GM12875 (cell line): ENCODE data around the gene NIT1.

Experiments
- H3K4me3 ChIP-seq: one replicate; pipeline ENCODE4 v1.5.1; 2011; ENCODE audit warnings: low read depth, low read length, control low read depth
- CTCF ChIP-seq: IDR thresholded peaks from 2 replicates; pipeline ENCODE4 v1.5.1; 2011; ENCODE audit warnings: low read depth, mild to moderate bottlenecking, control low read depth, inconsistent platforms, low read length, moderate library complexity, borderline replicate concordance; ENCODE audit not compliant: insufficient read depth

The NIT1 gene

GRCh38 chr1:161099090-161099802, 18.7 kb upstream of the NIT1 start:
- TF ChIP-seq CTCF, result no peak
- H3K4me3 ChIP-seq, result no peak overlapping the region

DNA sequence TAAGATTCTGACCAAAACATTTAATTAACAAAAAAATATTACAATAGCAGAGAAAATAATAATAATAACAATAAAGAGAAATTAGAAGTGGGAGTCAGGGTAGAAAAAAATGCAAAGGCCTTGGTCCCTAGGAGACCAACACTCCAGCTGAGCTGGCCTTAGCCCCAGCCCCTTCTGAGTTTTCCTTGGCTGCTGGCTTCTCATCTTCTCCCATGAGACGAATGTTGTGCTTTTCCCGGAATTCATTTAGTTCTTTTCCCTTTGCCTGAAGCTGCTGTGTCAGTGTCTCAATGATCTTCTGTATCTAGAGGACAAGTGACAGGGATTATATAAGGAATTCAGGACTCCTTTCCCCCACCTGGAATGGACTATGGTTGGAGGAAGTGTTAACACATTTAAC, 17.3 kb upstream of the NIT1 start:
- no peak overlapping the region for H3K4me3 ChIP-seq
- TF ChIP-seq CTCF, result no peak

GRCh38 chr1:161106431-161106830, 11.5 kb upstream of the NIT1 start:
- no peak for TF ChIP-seq CTCF
- H3K4me3 ChIP-seq, result no peak overlapping the region

DNA sequence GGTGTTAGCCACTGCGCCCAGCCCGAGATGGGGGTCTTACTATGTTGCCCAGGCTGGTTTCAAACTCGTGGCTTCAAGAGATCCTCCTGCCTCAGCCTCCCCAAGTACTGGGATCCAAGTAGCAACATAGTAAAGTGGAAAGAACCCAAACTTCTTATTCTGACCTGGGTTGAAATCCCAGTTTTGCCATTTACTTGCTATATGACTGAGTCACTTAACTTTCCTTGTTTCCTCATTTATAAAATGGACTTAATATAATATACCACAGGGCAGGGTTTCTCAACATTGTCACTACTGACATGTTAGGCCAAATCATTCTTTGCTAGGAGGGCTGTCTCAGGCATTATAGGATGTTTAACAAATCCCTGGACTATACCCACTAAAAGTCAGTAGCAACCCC, 6.8 kb upstream of the NIT1 start:
- no peak overlapping the region for H3K4me3 ChIP-seq
- no peak for TF ChIP-seq CTCF

- H3K4me3 ChIP-seq, result no peak overlapping the region
- TF ChIP-seq CTCF, result no peak
Observed at GRCh38 chr1:161111527-161111926, 6.4 kb upstream of the NIT1 start.

GRCh38 chr1:161113915-161114314, 4.0 kb upstream of the NIT1 start:
- TF ChIP-seq CTCF, result no peak
- H3K4me3 ChIP-seq, result no peak overlapping the region

GRCh38 chr1:161114556-161114955, 3.3 kb upstream of the NIT1 start:
- no peak overlapping the region for H3K4me3 ChIP-seq
- TF ChIP-seq CTCF, result no peak
